Right atrium auricular region (tissue), 2 donors: ENCODE measurements around the gene MBLAC1. TPM values are rescaled to one million over a fixed set of nuclear protein-coding genes. Genes with fewer than 3 reads are reported as not detected.

Experiments
- DNase-seq: peaks from one replicate; pipeline ENCODE4 v3.0.0-alpha.2; 2019; ENCODE audit warnings: low spot score
- H3K27ac ChIP-seq, 2 donors: fragments of 200-600 bp; sonication (generic); 1 replicate in 1 of 2; 2 replicates in 1 of 2; pipeline ENCODE4 v1.5.1; 2016 to 2019
- H3K27me3 ChIP-seq, 2 donors: fragments of 200-600 bp; sonication (generic); one replicate each; pipeline versions ENCODE4 v1.5.1 to v1.6.0; 2017 to 2019
- H3K36me3 ChIP-seq: fragments of 200-600 bp; sonication (generic); one replicate; pipeline ENCODE4 v1.5.1; 2016
- H3K4me1 ChIP-seq, 2 donors: fragments of 200-600 bp; sonication (generic); one replicate each; pipeline versions ENCODE4 v1.5.1 to v1.6.0; 2017 to 2019
- H3K4me3 ChIP-seq, 2 donors: fragments of 200-600 bp; sonication (generic); 1 replicate in 1 of 2; 2 replicates in 1 of 2; pipeline ENCODE4 v1.5.1; 2017 to 2019; ENCODE audit warnings: mild to moderate bottlenecking in 1 of 2, moderate library complexity in 1 of 2
- H3K9me3 ChIP-seq, 2 donors: fragments of 200-600 bp; sonication (generic); one replicate each; pipeline ENCODE4 v1.5.1; 2019
- CTCF ChIP-seq, 2 donors: fragments of 200-600 bp; sonication (generic); IDR thresholded peaks; one replicate each; pipeline ENCODE4 v1.5.1; 2019; ENCODE audit warnings: antibody characterized with exemption in 2 of 2
- total RNA-seq, 2 donors: library from RNA; depleted of rRNA; stranded (reverse); fragments of >200 nt; gene quantifications; one replicate each; pipeline ENCODE4 v1.1.0, GENCODE V29; 2016

Gene MBLAC1
- total RNA-seq, 2 donors from 2014 or later, result 3.3 to 6.1 TPM

- Histone ChIP-seq H3K4me3 (peak within 1 kb of the TSS; percentile 59 to 93), H3K27me3 (no peaks in the 10 kb centered on the region), H3K27ac (peak within 1 kb of the TSS; percentile 81 to 92), H3K4me1 (peaks cover 0 to 16% of the 10 kb centered on the region in 2 donors), H3K36me3 (peaks cover 3% of the 10 kb centered on the region), H3K9me3 (no peaks in the 10 kb centered on the region)
- no peak for TF ChIP-seq CTCF (IDR thresholded peaks at IDR 0.05)
- DNase-seq, result peak; percentile 100
Measured at GRCh38 chr7:100148559-100149328, 22.0 kb downstream of the MBLAC1 start, which contains the start of gene LAMTOR4. TSS of gene LAMTOR4 (plus strand) at chr7:100148918. CDS start at chr7:100148973, 55 bp downstream.

GRCh38 chr7:100152404-100152803 is 25.6 kb downstream of the MBLAC1 start:
- Histone ChIP-seq H3K36me3 (peaks cover 33% of the 10 kb centered on the region), H3K9me3 (no peaks in the 10 kb centered on the region), H3K4me1 (peaks cover 0 to 24% of the 10 kb centered on the region in 2 donors), H3K27me3 (no peaks in the 10 kb centered on the region), H3K4me3 (no peak overlapping the region), H3K27ac (no peak overlapping the region)
- no peak for TF ChIP-seq CTCF (IDR thresholded peaks at IDR 0.05)
- DNase-seq, result no peak

GRCh38 chr7:100152937-100153666 is 26.3 kb downstream of the MBLAC1 start:
- no peak for DNase-seq
- no peak overlapping the region for H3K27ac ChIP-seq
- peaks cover 0 to 29% of the 10 kb centered on the region in 2 donors for H3K4me1 ChIP-seq
- no peak overlapping the region for H3K4me3 ChIP-seq
- H3K27me3 ChIP-seq, result no peaks in the 10 kb centered on the region
- H3K9me3 ChIP-seq, result no peaks in the 10 kb centered on the region
- no peak for TF ChIP-seq CTCF (IDR thresholded peaks at IDR 0.05)
- peaks cover 33% of the 10 kb centered on the region for H3K36me3 ChIP-seq

GRCh38 chr7:100153708-100154535 is 27.2 kb downstream of the MBLAC1 start:
- Histone ChIP-seq H3K4me3 (no peak overlapping the region), H3K27me3 (no peaks in the 10 kb centered on the region), H3K9me3 (no peaks in the 10 kb centered on the region), H3K4me1 (peaks cover 0 to 30% of the 10 kb centered on the region in 2 donors), H3K36me3 (peaks cover 33% of the 10 kb centered on the region), H3K27ac (no peak overlapping the region)
- no peak for DNase-seq
- no peak for TF ChIP-seq CTCF (IDR thresholded peaks at IDR 0.05)

GRCh38 chr7:100154651-100155491 is 28.1 kb downstream of the MBLAC1 start:
- Histone ChIP-seq H3K27me3 (no peaks in the 10 kb centered on the region), H3K4me1 (peaks cover 0 to 26% of the 10 kb centered on the region in 2 donors), H3K4me3 (no peak overlapping the region), H3K9me3 (no peaks in the 10 kb centered on the region), H3K36me3 (peaks cover 33% of the 10 kb centered on the region), H3K27ac (no peak overlapping the region)
- no peak for DNase-seq
- TF ChIP-seq CTCF (IDR thresholded peaks at IDR 0.05), result no peak
